VCaP (cell line): ENCODE measurements around the gene CMIP.

Experiments
- H3K27ac ChIP-seq: fragments of 450-650 bp; 2 replicates; pipeline ENCODE4 v1.5.1; 2017
- CTCF ChIP-seq: fragments of 450-650 bp; conservative IDR thresholded peaks from 2 replicates; pipeline ENCODE4 v1.5.1; 2017; ENCODE audit warnings: mild to moderate bottlenecking, moderate library complexity

CMIP gene

GRCh38 chr16:81601008-81601428, 156.4 kb downstream of the CMIP start:
- no peak for TF ChIP-seq CTCF
- peak overlapping the region; percentile 70 for H3K27ac ChIP-seq

GRCh38 chr16:81601601-81602255, 157.1 kb downstream of the CMIP start:
- peak overlapping the region; percentile 70 for H3K27ac ChIP-seq
- no peak for TF ChIP-seq CTCF

- no peak for TF ChIP-seq CTCF
- H3K27ac ChIP-seq = peak overlapping the region; percentile 70
Measured at GRCh38 chr16:81602256-81602776, 157.7 kb downstream of the CMIP start.

- TF ChIP-seq CTCF = no peak
- H3K27ac ChIP-seq = peak overlapping the region; percentile 70
Measured at GRCh38 chr16:81602792-81603191, 158.2 kb downstream of the CMIP start.

- H3K27ac ChIP-seq = no peak overlapping the region
- no peak for TF ChIP-seq CTCF
Measured at GRCh38 chr16:81604960-81605383, 160.4 kb downstream of the CMIP start.

GRCh38 chr16:81606039-81606438, 161.4 kb downstream of the CMIP start:
- TF ChIP-seq CTCF = no peak

GRCh38 chr16:81607006-81607405, 162.4 kb downstream of the CMIP start:
- no peak overlapping the region for H3K27ac ChIP-seq
- no peak for TF ChIP-seq CTCF

More at GRCh38 chr16:81606039-81606438, 161.4 kb downstream of the CMIP start:
- H3K27ac ChIP-seq = no peak overlapping the region
